Pancreas (tissue), 10 donors: ENCODE measurements around the gene SPTB. TPM values are rescaled to one million over a fixed set of nuclear protein-coding genes. Genes with fewer than 3 reads are reported as not detected.

Experiments
- ATAC-seq, 4 donors: fragments of 200-7000 bp; cut with Tn5 transposase; one replicate each; pipeline versions ENCODE4 v1.8.0 to v1.9.1; 2020; ENCODE audit warnings: mild to moderate bottlenecking in 4 of 4, moderate library complexity in 4 of 4
- DNase-seq, 6 donors: peaks; one replicate each; pipeline ENCODE4 v3.0.0-alpha.2; 2020
- FAIRE-seq: peaks from 2 replicates; lab custom pipeline; 2012; peaks lifted over from hg19 to GRCh38; lab: Jason Lieb, UNC
- H3K27ac ChIP-seq, 4 donors: fragments of 200-600 bp; sonication (generic); 1 replicate in 3 of 4; 2 replicates in 1 of 4; pipeline versions ENCODE4 v1.5.0 to v1.8.0; 2020
- H3K27me3 ChIP-seq, 4 donors: fragments of 200-600 bp; one replicate each; pipeline ENCODE4 v1.8.0; 2021
- H3K36me3 ChIP-seq, 3 donors: fragments of 200-600 bp; sonication (generic) in 1 of 3; one replicate each; pipeline versions ENCODE4 v1.5.0 to v1.8.0; 2020 to 2021
- H3K4me1 ChIP-seq, 3 donors: fragments of 200-600 bp; one replicate each; pipeline ENCODE4 v1.8.0; 2021
- H3K4me3 ChIP-seq, 4 donors: fragments of 200-600 bp; sonication (generic) in 2 of 4; one replicate each; pipeline versions ENCODE4 v1.5.0 to v1.8.0; 2020 to 2021
- H3K9me3 ChIP-seq, 4 donors: fragments of 200-600 bp; one replicate each; pipeline ENCODE4 v1.8.0; 2021
- WGBS, 2 donors: extraction: QIAGEN DNeasy Blood & Tissue Kit; methylation state at CpG; one replicate each; pipeline ENCODE4 v1.1.7; 2013; 5-methylcytosine and 5-hydroxymethylcytosine counted together
- intact Hi-C, 3 donors: fragments of 100-400 bp; cut with DNase I; formaldehyde crosslinking; loops; one replicate each; pipeline versions ENCODE4 v1.11.1 to v1.14.2; 2022
- polyA plus RNA-seq, 2 donors: library from polyadenylated mRNA; stranded (reverse); fragments of 200-250 nt; gene quantifications; one replicate each; pipeline ENCODE4 v1.2.3, GENCODE V29; 2013
- total RNA-seq, 6 donors: library from RNA; stranded (reverse); fragmentation: NEBNext Ultra II Directional in 4 of 6; extraction: Animal tissue kit (Norgen Biotek cat#: 25700) in 4 of 6; gene quantifications; one replicate each; pipeline versions ENCODE4 v1.2.1 to v1.2.4, GENCODE V29; 2021 to 2023
- TF ChIP-seq, protein P1 (sequence below), 4 donors: fragments of 200-600 bp; sonication (generic) in 3 of 4; IDR thresholded peaks; one replicate each; pipeline versions ENCODE4 v1.5.0 to v1.8.0; 2021; ENCODE audit warnings: antibody characterized with exemption in 4 of 4
- donor health status: healthy with polysubstance abuse.
- donor health status: DM: no; HTN: no; CAD: no; lungs with moderate emphysema.
- donor health status: DM: no; HTN: no; CAD: no.
- donor health status: control.
- donor health status: control.
- donor health status: Bipolar disorder and iron deficiency.
- donor health status: DM: yes; HTN: yes; CAD: no.
- donor health status: DM: no; HTN: no; CAD: no.
- donor health status: DM: no; HTN: no; CAD: no.
- donor health status: DM: yes; HTN: yes; CAD: no.

The SPTB gene
- total and polyA plus RNA-seq, 8 donors: 0.73 to 6.5 (median 2.8) TPM

DNA sequence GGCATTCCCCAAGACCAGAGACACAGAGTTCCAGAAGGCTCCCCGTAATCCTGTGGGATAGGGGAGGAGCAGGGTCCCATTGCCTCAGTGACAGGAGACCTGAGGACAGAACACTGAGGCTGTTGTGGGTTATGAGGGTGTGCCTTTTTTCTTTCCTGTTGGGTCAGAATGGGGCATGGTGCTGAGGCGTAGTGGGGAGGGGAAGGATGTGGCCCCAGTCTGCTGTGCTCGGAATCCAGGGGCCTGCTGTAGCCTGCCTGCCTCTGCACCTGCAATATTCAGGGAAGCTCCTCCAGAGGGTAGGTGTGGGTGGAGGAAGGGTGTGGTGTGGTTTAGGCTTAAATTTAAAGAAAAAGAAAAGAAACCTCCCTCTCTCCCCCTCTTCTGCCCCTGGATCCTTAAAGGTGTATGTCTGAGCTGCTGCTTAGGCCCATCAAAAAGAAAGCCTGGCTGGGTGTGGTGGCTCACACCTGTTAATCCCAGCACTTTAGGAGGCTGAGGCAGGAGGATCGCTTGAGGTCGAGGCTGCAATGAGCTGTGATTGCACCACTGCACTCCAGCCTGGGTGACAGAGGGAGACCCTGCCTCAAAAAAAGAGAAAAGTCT lies 156.8 kb downstream of the SPTB start:
- ATAC-seq (no peak), FAIRE-seq (no peak), DNase-seq (peak in 1 of 6 donors; percentile 28)
- Histone ChIP-seq H3K9me3 (no peaks in the 10 kb centered on the region), H3K4me3 (no peak overlapping the region), H3K4me1 (peaks cover 61 to 92% (median 75%) of the 10 kb centered on the region in 3 donors), H3K27ac (peak overlapping the region; percentile 86 to 94 (median 88)), H3K36me3 (peaks cover 0 to 4% (median under 1%) of the 10 kb centered on the region in 3 donors), H3K27me3 (no peaks in the 10 kb centered on the region)
- WGBS, 2 donors: 89 to 96% methylated on average over 5 of the region's 5 CpGs
- TF ChIP-seq, protein P1, sequence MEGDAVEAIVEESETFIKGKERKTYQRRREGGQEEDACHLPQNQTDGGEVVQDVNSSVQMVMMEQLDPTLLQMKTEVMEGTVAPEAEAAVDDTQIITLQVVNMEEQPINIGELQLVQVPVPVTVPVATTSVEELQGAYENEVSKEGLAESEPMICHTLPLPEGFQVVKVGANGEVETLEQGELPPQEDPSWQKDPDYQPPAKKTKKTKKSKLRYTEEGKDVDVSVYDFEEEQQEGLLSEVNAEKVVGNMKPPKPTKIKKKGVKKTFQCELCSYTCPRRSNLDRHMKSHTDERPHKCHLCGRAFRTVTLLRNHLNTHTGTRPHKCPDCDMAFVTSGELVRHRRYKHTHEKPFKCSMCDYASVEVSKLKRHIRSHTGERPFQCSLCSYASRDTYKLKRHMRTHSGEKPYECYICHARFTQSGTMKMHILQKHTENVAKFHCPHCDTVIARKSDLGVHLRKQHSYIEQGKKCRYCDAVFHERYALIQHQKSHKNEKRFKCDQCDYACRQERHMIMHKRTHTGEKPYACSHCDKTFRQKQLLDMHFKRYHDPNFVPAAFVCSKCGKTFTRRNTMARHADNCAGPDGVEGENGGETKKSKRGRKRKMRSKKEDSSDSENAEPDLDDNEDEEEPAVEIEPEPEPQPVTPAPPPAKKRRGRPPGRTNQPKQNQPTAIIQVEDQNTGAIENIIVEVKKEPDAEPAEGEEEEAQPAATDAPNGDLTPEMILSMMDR (IDR thresholded peaks at IDR 0.05): no peak
- intact Hi-C loops: no loop called here

- H3K36me3 ChIP-seq: no peaks in the 10 kb centered on the region
- DNase-seq (peak in 2 of 6 donors; percentile 31 to 40), FAIRE-seq (no peak), ATAC-seq (no peak)
- no peak overlapping the region for H3K4me3 ChIP-seq
- H3K27me3 ChIP-seq: no peaks in the 10 kb centered on the region
- intact Hi-C loops: no loop called here
- TF ChIP-seq, protein P1 (IDR thresholded peaks at IDR 0.05): no peak
- WGBS, 2 donors: 58 to 59% methylated on average over 9 of the region's 9 CpGs
- H3K9me3 ChIP-seq: no peaks in the 10 kb centered on the region
- H3K4me1 ChIP-seq: peaks cover 69 to 91% (median 80%) of the 10 kb centered on the region in 3 donors
- peak overlapping the region; percentile 86 to 94 (median 88) for H3K27ac ChIP-seq
Measured at GRCh38 chr14:64721899-64722298, 157.8 kb downstream of the SPTB start.

DNA sequence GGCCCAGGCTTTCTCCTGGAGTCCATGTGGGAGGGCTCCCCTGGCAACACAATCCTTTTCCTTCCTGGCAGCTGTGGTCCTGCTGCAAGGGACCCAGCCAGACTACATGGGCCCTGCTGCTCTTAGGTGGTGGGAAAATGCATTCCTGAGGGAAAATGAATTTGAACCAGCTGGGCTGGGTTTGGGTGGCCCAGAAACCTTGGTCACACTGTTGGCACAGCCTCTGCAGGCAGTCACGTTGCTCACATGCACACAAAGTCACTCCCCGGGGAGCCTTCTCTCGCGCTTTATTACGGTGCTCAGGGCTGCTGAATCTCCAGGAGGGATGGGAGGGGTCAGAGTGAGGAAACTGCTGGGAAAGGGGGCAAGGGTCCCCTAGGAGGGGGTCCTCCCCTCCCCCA lies 158.3 kb downstream of the SPTB start:
- Histone ChIP-seq H3K27ac (peak overlapping the region; percentile 86 to 94 (median 88)), H3K36me3 (no peaks in the 10 kb centered on the region), H3K4me3 (no peak overlapping the region), H3K4me1 (peaks cover 69 to 86% (median 75%) of the 10 kb centered on the region in 3 donors), H3K27me3 (no peaks in the 10 kb centered on the region), H3K9me3 (no peaks in the 10 kb centered on the region)
- DNase-seq (peak; percentile 72 to 82 (median 79)), FAIRE-seq (no peak), ATAC-seq (peak; percentile 55 to 63 (median 58))
- intact Hi-C loops: no loop called here
- TF ChIP-seq, protein P1 (IDR thresholded peaks at IDR 0.05): no peak
- 0 to 10% methylated on average over 5 of the region's 5 CpGs for WGBS, 2 donors

GRCh38 chr14:64720131-64720576 lies 159.6 kb downstream of the SPTB start:
- Histone ChIP-seq H3K27me3 (no peaks in the 10 kb centered on the region), H3K4me3 (no peak overlapping the region), H3K36me3 (no peaks in the 10 kb centered on the region), H3K27ac (peak overlapping the region; percentile 86 to 94 (median 88)), H3K9me3 (no peaks in the 10 kb centered on the region), H3K4me1 (peaks cover 58 to 79% (median 65%) of the 10 kb centered on the region in 3 donors)
- ATAC-seq (peak; percentile 49 to 72 (median 60)), DNase-seq (peak in 5 of 6 donors; percentile 59 to 73 (median 64)), FAIRE-seq (no peak)
- WGBS, 2 donors: 36 to 39% methylated on average over 7 of the region's 7 CpGs
- TF ChIP-seq, protein P1 (IDR thresholded peaks at IDR 0.05): no peak
- intact Hi-C loops: no loop called here

GRCh38 chr14:64719601-64720000 lies 160.1 kb downstream of the SPTB start:
- ATAC-seq: no peak
- peak overlapping the region; percentile 20 to 94 (median 88) for H3K27ac ChIP-seq
- intact Hi-C loops: no loop called here

More at GRCh38 chr14:64719601-64720000, 160.1 kb downstream of the SPTB start:
- peak in 1 of 6 donors; percentile 30 for DNase-seq
- Histone ChIP-seq H3K4me1 (peaks cover 58 to 79% (median 63%) of the 10 kb centered on the region in 3 donors), H3K9me3 (no peaks in the 10 kb centered on the region), H3K36me3 (no peaks in the 10 kb centered on the region), H3K4me3 (no peak overlapping the region), H3K27me3 (no peaks in the 10 kb centered on the region)
- no peak for FAIRE-seq
- TF ChIP-seq, protein P1 (IDR thresholded peaks at IDR 0.05): no peak
- WGBS, 2 donors: 74% methylated on average over 7 of the region's 7 CpGs
